ENCODE data around the gene STAT5B.

The STAT5B gene

DNA sequence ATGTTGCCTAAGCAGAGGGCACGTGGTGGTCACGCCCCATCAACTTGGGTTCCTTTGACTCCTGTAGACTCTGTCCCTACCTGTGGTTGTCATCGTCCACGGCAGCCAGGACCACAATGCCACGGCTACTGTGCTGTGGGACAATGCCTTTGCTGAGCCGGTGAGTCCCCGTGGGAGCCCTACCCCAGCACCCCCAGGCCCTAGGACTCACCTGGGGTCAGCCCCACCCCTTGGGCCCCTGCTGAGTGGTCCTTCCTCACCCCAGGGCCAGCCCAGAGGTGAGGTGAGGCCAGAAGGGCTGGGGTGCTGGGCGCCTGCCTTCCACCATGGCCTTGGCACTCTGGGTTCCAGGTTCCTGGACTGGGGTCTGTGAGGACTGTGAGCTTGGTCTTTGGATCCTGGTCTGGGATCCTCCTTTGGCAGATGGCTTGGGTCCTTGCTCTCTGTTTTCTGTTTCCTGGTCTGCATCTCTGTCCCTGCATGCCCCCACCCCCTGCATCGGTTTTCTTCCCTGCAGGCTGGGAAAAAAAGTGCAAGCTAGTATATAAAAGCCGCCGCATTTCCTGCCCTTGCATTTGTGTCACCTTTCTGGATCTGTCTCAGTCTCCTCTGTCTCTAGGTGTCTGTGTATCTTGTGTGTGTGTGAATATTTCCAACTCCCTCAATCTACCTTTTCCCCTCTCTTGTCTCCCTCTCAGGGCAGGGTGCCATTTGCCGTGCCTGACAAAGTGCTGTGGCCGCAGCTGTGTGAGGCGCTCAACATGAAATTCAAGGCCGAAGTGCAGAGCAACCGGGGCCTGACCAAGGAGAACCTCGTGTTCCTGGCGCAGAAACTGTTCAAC is 29.6 kb upstream of the STAT5B start:
- TF ChIP-seq CEBPB (IDR thresholded peaks at IDR 0.05) (no peak), YY1 (IDR thresholded peaks at IDR 0.05; ENCODE audit: low read depth) (no peak), NFIC (IDR thresholded peaks at IDR 0.05) (no peak), TAF1 (IDR thresholded peaks at IDR 0.05; ENCODE audit: low read depth) (no peak), ZBTB7A (IDR thresholded peaks at IDR 0.05; ENCODE audit: low read depth) (no peak), CREB1 (IDR thresholded peaks at IDR 0.05; ENCODE audit: low read depth) (no peak), RAD21 (IDR thresholded peaks at IDR 0.05; ENCODE audit: low read depth) (no peak)
- TF ChIP-seq, protein P1, sequence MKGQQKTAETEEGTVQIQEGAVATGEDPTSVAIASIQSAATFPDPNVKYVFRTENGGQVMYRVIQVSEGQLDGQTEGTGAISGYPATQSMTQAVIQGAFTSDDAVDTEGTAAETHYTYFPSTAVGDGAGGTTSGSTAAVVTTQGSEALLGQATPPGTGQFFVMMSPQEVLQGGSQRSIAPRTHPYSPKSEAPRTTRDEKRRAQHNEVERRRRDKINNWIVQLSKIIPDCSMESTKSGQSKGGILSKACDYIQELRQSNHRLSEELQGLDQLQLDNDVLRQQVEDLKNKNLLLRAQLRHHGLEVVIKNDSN (IDR thresholded peaks at IDR 0.05) = no peak

DNA sequence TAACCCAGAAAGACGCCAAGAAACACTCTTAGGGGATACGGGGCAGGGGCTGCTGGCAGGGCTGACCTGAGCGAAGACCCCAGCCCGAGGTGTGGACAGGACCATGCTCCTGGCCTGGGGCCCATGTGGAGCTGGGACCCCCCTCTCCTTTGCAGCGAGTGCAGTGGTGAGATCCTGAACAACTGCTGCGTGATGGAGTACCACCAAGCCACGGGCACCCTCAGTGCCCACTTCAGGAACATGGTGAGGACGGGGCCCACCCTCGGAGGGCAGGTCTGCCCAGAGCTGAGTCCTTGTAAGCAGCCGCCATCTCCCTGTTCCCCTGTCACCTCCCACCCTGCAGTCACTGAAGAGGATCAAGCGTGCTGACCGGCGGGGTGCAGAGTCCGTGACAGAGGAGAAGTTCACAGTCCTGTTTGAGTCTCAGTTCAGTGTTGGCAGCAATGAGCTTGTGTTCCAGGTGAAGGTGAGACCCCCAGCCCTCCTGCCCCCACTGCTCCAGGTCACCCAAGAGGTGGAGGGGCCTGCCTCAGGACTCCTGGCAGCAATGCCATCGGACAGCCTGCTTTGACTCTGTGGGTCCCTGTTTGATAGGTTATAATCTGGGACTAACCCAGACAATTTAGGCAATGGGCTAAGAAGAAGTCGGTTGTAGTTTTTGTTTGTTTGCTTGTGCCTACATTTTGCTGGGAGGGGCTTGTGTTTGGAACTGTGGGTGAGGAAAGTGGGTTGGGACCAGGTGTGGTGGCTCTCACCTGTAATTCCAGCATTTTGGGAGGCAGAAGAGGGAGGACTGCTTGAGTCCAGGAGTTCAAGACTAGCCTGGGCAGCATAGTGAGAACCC is 28.2 kb upstream of the STAT5B start:
- TF ChIP-seq YY1 (IDR thresholded peaks at IDR 0.05; ENCODE audit: low read depth) = no peak
- no peak for TF ChIP-seq CEBPB (IDR thresholded peaks at IDR 0.05)
- no peak for TF ChIP-seq MAX (IDR thresholded peaks at IDR 0.05)
- TF ChIP-seq TAF1 (IDR thresholded peaks at IDR 0.05; ENCODE audit: low read depth) = no peak
- TF ChIP-seq NFIC (IDR thresholded peaks at IDR 0.05) = no peak
- TF ChIP-seq, protein P1 (IDR thresholded peaks at IDR 0.05) = no peak
- TF ChIP-seq TEAD4 (IDR thresholded peaks at IDR 0.05) = no peak
- no peak for TF ChIP-seq TCF12 (IDR thresholded peaks at IDR 0.05; ENCODE audit: low read depth)
- no peak for TF ChIP-seq REST (IDR thresholded peaks at IDR 0.05; ENCODE audit: low read depth)
- TF ChIP-seq FOXM1 (IDR thresholded peaks at IDR 0.05; ENCODE audit: borderline replicate concordance, low read depth) = no peak
- TF ChIP-seq ZBTB7A (IDR thresholded peaks at IDR 0.05; ENCODE audit: low read depth) = no peak

DNA sequence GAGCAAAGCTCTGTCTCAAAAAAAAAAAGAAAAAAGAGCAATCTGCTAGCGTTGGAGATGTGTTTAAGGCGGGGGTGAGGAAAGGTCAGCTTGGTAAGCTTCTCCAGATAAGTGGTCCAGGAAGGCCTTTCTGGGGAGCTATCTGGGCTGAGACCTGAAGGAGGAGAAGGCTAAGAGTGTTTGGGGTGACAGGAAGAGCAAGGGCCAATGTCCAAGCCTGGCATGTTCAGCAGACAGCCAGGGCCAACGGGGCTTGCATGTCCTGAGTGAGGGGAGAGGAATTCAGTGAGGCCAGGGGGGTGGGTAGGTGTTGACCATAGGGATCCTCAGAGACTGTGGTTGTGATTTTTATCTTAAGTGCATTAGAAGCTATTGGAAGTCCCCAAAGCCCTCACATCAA is 27.5 kb upstream of the STAT5B start:
- TF ChIP-seq TEAD4 (IDR thresholded peaks at IDR 0.05) (no peak), MAX (IDR thresholded peaks at IDR 0.05) (no peak), CEBPB (IDR thresholded peaks at IDR 0.05) (no peak), TAF1 (IDR thresholded peaks at IDR 0.05; ENCODE audit: low read depth) (no peak), TCF12 (IDR thresholded peaks at IDR 0.05; ENCODE audit: low read depth) (no peak), RAD21 (IDR thresholded peaks at IDR 0.05; ENCODE audit: low read depth) (no peak), EP300 (IDR thresholded peaks at IDR 0.05; ENCODE audit: borderline replicate concordance) (no peak), ZBTB7A (IDR thresholded peaks at IDR 0.05; ENCODE audit: low read depth) (no peak), CREB1 (IDR thresholded peaks at IDR 0.05; ENCODE audit: low read depth) (no peak), YY1 (IDR thresholded peaks at IDR 0.05; ENCODE audit: low read depth) (no peak), FOXM1 (IDR thresholded peaks at IDR 0.05; ENCODE audit: borderline replicate concordance, low read depth) (no peak), NFIC (IDR thresholded peaks at IDR 0.05) (no peak), EGR1 (IDR thresholded peaks at IDR 0.05) (no peak)
- TF ChIP-seq, protein P1 (IDR thresholded peaks at IDR 0.05) = no peak

DNA sequence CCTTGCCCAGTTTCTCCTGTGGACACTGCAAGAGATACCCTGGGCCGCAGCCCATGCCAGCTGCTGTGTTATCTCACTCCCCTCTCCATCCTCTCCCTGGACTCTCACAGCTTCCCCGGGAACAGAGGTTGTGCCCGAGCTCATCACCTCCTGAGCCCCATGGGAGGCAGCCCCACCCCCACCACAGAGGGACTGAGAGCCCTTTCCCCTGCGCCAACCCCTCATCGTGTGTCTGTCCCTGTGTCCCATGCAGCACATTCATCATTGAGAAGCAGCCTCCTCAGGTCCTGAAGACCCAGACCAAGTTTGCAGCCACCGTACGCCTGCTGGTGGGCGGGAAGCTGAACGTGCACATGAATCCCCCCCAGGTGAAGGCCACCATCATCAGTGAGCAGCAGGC is 24.8 kb upstream of the STAT5B start:
- TF ChIP-seq TCF12 (IDR thresholded peaks at IDR 0.05; ENCODE audit: low read depth) = no peak
- no peak for TF ChIP-seq NFIC (IDR thresholded peaks at IDR 0.05)
- TF ChIP-seq MAX (IDR thresholded peaks at IDR 0.05) = no peak
- TF ChIP-seq YY1 (IDR thresholded peaks at IDR 0.05; ENCODE audit: low read depth) = no peak
- TF ChIP-seq CREB1 (IDR thresholded peaks at IDR 0.05; ENCODE audit: low read depth) = no peak
- TF ChIP-seq ZBTB7A (IDR thresholded peaks at IDR 0.05; ENCODE audit: low read depth) = no peak
- TF ChIP-seq FOXM1 (IDR thresholded peaks at IDR 0.05; ENCODE audit: borderline replicate concordance, low read depth) = no peak
- no peak for TF ChIP-seq RAD21 (IDR thresholded peaks at IDR 0.05; ENCODE audit: low read depth)
- no peak for TF ChIP-seq REST (IDR thresholded peaks at IDR 0.05; ENCODE audit: low read depth)

All from Ishikawa (cell line).